Measurements from ENCODE around the gene LRRC32. TPM values are rescaled to one million over a fixed set of nuclear protein-coding genes. Genes with fewer than 3 reads are reported as not detected.
A peak's percentile ranks its signal among the peaks of the same experiment; 100 is the strongest.

Gene LRRC32
- total RNA-seq, 1 donor from 2014 or later, result 25.8 TPM

DNA sequence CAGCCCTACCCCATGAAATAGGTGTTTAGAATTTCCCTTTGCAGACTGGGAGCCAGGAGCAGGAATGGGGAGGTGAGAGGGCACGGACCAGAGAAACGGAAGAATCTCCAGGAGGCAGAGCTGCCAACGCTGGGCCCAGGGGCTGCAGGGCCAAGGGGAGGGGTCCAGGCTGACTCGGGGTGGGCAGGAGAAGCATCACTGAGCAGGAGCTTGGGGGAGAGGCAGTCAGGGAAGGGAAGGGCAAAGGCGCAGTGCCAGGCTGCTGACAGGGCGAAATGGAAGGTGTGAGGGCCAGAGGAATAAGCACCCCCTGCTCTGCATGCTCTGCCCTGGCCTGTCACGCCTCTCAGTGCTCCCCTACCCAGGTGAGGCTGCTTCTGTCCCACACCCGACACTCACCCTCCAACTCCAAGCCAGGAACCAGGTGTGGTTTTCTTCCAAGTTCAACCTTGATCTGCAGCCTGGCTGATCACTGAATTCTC, 14.5 kb downstream of the LRRC32 start:
- intact Hi-C loops (cut with micrococcal nuclease), result no loop called here
- POLR2A ChIA-PET, result no interaction called here
- Mint-ChIP-seq H3K27ac (no peak overlapping the region), H3K4me3 (no peak overlapping the region), H3K9me3 (no peaks in the 10 kb centered on the region), H3K36me3 (ENCODE audit: low read depth) (peaks cover 16% of the 10 kb centered on the region), H3K27me3 (peaks cover 12% of the 10 kb centered on the region), H3K4me1 (peaks cover 22% of the 10 kb centered on the region)
- TF ChIP-seq, protein P1, sequence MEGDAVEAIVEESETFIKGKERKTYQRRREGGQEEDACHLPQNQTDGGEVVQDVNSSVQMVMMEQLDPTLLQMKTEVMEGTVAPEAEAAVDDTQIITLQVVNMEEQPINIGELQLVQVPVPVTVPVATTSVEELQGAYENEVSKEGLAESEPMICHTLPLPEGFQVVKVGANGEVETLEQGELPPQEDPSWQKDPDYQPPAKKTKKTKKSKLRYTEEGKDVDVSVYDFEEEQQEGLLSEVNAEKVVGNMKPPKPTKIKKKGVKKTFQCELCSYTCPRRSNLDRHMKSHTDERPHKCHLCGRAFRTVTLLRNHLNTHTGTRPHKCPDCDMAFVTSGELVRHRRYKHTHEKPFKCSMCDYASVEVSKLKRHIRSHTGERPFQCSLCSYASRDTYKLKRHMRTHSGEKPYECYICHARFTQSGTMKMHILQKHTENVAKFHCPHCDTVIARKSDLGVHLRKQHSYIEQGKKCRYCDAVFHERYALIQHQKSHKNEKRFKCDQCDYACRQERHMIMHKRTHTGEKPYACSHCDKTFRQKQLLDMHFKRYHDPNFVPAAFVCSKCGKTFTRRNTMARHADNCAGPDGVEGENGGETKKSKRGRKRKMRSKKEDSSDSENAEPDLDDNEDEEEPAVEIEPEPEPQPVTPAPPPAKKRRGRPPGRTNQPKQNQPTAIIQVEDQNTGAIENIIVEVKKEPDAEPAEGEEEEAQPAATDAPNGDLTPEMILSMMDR (IDR thresholded peaks at IDR 0.05), result no peak
- peak; percentile 11 for DNase-seq
- CTCF ChIA-PET, result no interaction called here
- no peak for ATAC-seq (ENCODE audit: low read depth)

DNA sequence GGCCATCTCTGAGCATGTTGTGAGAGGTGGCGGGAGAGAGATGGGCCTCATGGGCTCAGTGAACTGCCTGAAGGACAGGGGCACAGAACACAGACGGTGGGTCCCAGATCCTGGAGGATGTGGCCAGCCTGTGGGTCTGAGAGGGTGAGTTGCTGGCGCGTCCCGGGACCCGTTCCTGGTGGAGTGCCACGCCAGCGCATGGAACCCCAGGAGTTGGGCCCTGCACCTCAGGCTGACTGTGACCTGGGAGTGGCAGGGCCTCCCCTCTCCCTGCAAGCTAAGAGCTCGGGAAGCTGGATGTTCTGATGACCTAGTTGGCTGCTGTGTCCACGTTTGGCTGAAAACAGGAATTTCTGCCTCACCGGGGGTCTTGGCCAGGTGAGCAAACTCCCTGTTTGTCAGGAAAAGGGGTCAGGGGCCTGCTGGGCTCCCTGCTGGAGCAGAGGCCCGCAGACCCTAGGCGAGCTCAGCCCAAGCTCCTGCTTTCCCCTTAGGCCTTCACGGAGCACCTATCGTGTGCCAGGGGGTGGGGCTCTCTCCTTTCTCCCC, 15.0 kb downstream of the LRRC32 start:
- no peak for ATAC-seq (ENCODE audit: low read depth)
- CTCF ChIA-PET, result interaction anchor here (1.6 kb wide), 1 partner anchor 57 kb away, joined by 4 read pairs; no protein-coding TSS in a partner anchor
- no peak overlapping the region for H3K4me3 Mint-ChIP-seq

DNA sequence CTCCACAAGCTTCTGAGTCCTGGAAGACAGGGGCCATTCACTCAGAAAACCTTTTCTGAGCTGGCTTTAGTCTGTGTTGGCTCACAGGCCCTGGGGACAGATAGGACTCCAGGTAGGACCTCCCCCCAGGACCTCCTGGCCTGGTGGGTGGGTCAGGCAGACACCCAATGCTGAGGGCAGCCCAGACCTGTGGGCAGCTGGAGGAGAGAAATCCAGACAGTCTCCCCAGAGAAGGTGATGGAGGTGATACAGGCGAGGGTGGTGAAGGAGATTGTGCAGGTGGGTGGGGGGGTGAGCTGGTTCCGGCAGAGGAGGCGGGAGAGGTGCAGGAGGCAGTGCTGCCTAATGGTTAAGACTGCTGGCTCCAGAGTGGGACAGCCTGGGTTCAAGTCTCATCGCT, 15.6 kb downstream of the LRRC32 start:
- DNase-seq (peak; percentile 8), ATAC-seq (ENCODE audit: low read depth) (no peak)
- TF ChIP-seq, protein P1 (IDR thresholded peaks at IDR 0.05), result no peak
- Mint-ChIP-seq H3K9me3 (no peaks in the 10 kb centered on the region), H3K4me1 (peaks cover 22% of the 10 kb centered on the region), H3K27me3 (peaks cover 10% of the 10 kb centered on the region), H3K36me3 (ENCODE audit: low read depth) (peaks cover 8% of the 10 kb centered on the region), H3K27ac (no peak overlapping the region), H3K4me3 (no peak overlapping the region)
- intact Hi-C loops (cut with micrococcal nuclease), result no loop called here
- POLR2A ChIA-PET, result no interaction called here
- CTCF ChIA-PET, result interaction anchor here (1.6 kb wide), 1 partner anchor 56 kb away, joined by 4 read pairs; no protein-coding TSS in a partner anchor

More for the DNA sequence above, 15.0 kb downstream of the LRRC32 start:
- TF ChIP-seq, protein P1 (IDR thresholded peaks at IDR 0.05), result no peak
- POLR2A ChIA-PET, result no interaction called here
- H3K27ac Mint-ChIP-seq, result no peak overlapping the region
- intact Hi-C loops (cut with micrococcal nuclease), result no loop called here
- peaks cover 10% of the 10 kb centered on the region for H3K27me3 Mint-ChIP-seq
- H3K4me1 Mint-ChIP-seq, result peaks cover 22% of the 10 kb centered on the region
- peak; percentile 10 for DNase-seq
- H3K9me3 Mint-ChIP-seq, result no peaks in the 10 kb centered on the region
- peaks cover 11% of the 10 kb centered on the region for H3K36me3 Mint-ChIP-seq (ENCODE audit: low read depth)

DNA sequence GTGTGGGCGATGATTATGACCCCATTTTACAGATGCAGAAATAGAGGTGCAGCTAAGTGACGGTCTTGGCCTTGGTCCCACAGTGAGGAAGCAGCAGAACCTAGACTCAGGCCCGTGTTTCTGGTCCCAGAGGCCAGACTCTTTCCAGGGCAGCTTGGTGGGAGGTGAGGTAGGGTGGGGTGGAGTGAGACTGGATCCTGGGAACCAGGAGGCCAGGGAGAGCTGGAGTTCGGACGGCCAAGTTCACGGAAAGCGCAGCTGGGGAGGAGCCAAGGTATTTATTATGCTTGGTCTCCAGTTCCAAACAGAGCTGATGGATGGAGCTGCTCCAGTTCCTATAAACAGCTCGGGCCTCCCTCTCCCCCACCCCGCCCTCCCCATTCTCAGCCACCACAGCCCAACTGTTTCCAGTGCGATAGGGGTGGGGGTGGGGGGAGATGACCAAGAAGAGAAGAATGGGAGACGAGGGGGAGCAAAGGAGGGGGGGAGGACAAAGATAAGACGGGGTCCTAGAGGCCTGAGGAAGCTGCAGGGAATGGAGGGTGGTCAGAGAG, 16.2 kb downstream of the LRRC32 start:
- ATAC-seq (ENCODE audit: low read depth), result no peak
- POLR2A ChIA-PET, result no interaction called here
- TF ChIP-seq, protein P1 (IDR thresholded peaks at IDR 0.05), result no peak
- CTCF ChIA-PET, result interaction anchor here (1.6 kb wide), 1 partner anchor 56 kb away, joined by 4 read pairs; no protein-coding TSS in a partner anchor
- intact Hi-C loops (cut with micrococcal nuclease), result no loop called here
- no peaks in the 10 kb centered on the region for H3K9me3 Mint-ChIP-seq
- H3K27ac Mint-ChIP-seq, result no peak overlapping the region
- H3K27me3 Mint-ChIP-seq, result peaks cover 10% of the 10 kb centered on the region
- H3K4me1 Mint-ChIP-seq, result peaks cover 22% of the 10 kb centered on the region
- no peak overlapping the region for H3K4me3 Mint-ChIP-seq
- no peak for DNase-seq
- H3K36me3 Mint-ChIP-seq (ENCODE audit: low read depth), result peaks cover 8% of the 10 kb centered on the region

DNA sequence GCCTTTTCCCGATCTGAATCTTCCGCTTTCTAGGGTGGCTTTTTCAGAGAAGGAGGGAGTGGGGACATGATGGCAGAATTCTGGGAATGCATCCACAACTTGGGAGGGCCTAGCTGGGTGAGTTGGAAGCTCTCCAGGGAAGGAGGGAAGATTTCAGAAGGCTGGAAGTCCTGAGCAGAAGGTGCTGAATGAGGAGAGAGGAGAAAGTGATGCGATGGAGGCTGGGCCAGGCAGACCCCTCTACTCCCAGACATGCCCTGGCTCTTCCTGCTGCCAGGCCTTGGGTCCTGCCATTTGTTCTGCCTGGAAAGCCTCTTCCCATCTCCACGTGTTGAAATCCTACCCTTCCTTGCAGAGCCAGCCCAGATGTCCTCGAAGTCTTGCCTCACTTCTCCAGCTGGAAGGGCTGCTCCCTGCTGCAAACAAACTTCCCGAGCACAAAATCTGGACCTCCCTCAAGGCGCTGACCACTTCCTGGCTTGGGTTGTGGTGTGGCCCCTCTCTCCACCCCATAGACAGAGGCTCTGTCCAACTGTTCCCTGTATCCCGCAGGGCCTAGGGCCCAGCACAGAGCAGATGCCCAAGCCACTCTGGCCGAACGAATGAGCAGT, 16.8 kb downstream of the LRRC32 start:
- Mint-ChIP-seq H3K27ac (no peak overlapping the region), H3K4me1 (peaks cover 22% of the 10 kb centered on the region), H3K4me3 (no peak overlapping the region), H3K36me3 (ENCODE audit: low read depth) (peaks cover 5% of the 10 kb centered on the region), H3K9me3 (no peaks in the 10 kb centered on the region), H3K27me3 (peaks cover 10% of the 10 kb centered on the region)
- ChIA-PET CTCF (no interaction called here), POLR2A (no interaction called here)
- DNase-seq, result no peak
- intact Hi-C loops (cut with micrococcal nuclease), result no loop called here
- ATAC-seq (ENCODE audit: low read depth), result no peak
- TF ChIP-seq, protein P1 (IDR thresholded peaks at IDR 0.05), result no peak

All from activated B cell treated with CpG ODN at 0.5 μM for 24 hours (primary cell).